Hepatic stellate cell (primary cell): ENCODE results near the gene RCOR3.
"Not testable (repeated sequence)": the region's sequence is repeated elsewhere in the genome, so short reads cannot be mapped to it uniquely, and the experiment has no call there.

Experiments
- DNase-seq: peaks from one replicate; pipeline ENCODE4 v3.0.0; 2011; ENCODE audit warnings: low spot score

RCOR3 gene

GRCh38 chr1:211340622-211341507 lies 81.7 kb downstream of the RCOR3 start:
- DNase-seq, result no peak

- no peak for DNase-seq
These were observed 82.8 kb downstream of the RCOR3 start for GRCh38 chr1:211341999-211342398.

- no peak for DNase-seq
These were observed 84.4 kb downstream of the RCOR3 start for GRCh38 chr1:211343607-211344006.

- DNase-seq, result no peak
These were observed 85.0 kb downstream of the RCOR3 start for GRCh38 chr1:211344152-211344618.

- no peak for DNase-seq
These were observed 86.6 kb downstream of the RCOR3 start for GRCh38 chr1:211345719-211346118.

GRCh38 chr1:211347077-211347844 lies 88.1 kb downstream of the RCOR3 start:
- DNase-seq, result no peak

GRCh38 chr1:211348547-211348946 lies 89.4 kb downstream of the RCOR3 start:
- DNase-seq, result no peak

- DNase-seq, result no peak
These were observed 90.6 kb downstream of the RCOR3 start for GRCh38 chr1:211349741-211350140.

- DNase-seq, result not testable (repeated sequence)
These were observed 92.9 kb downstream of the RCOR3 start for GRCh38 chr1:211352055-211352454.

- DNase-seq, result no peak
These were observed 93.3 kb downstream of the RCOR3 start for GRCh38 chr1:211352465-211352864.

- DNase-seq, result no peak
These were observed 93.9 kb downstream of the RCOR3 start for GRCh38 chr1:211352985-211353515.

GRCh38 chr1:211353562-211354212 lies 94.5 kb downstream of the RCOR3 start:
- DNase-seq, result no peak

GRCh38 chr1:211355873-211356272 lies 96.7 kb downstream of the RCOR3 start:
- no peak for DNase-seq

- no peak for DNase-seq
These were observed 97.7 kb downstream of the RCOR3 start for GRCh38 chr1:211356723-211357407.

GRCh38 chr1:211358685-211359084 lies 99.5 kb downstream of the RCOR3 start:
- DNase-seq, result no peak

- no peak for DNase-seq
These were observed 100.7 kb downstream of the RCOR3 start for GRCh38 chr1:211359876-211360275.

- no peak for DNase-seq
These were observed 102.0 kb downstream of the RCOR3 start for GRCh38 chr1:211361202-211361601.
